Airway epithelial cell (primary cell): ENCODE results near the gene OR9G4. TPM values are rescaled to one million over a fixed set of nuclear protein-coding genes. Genes with fewer than 3 reads are reported as not detected.

Experiments used
- total RNA-seq: library from RNA; depleted of rRNA; stranded (reverse); fragments of >200 nt; gene quantifications from 2 replicates; pipeline ENCODE4 v1.2.3, GENCODE V29; 2015

Gene OR9G4
- total RNA-seq: not detected in 2 replicates

GRCh38 chr11:56748597-56748996, at the start of gene OR9G4:
Gene OR9G4, minus strand, starts transcription at chr11:56748697. Its CDS starts 4,931 bp downstream, at chr11:56743766.

GRCh38 chr11:56698795-56699194, 49.7 kb downstream of the OR9G4 start, which contains the start of gene OR9G1:
Gene OR9G1, plus strand, starts transcription at chr11:56699095. Its CDS starts 1,293 bp downstream, at chr11:56700388.

Other genes with a start within 250 kb of the OR9G4 start
- not detected in 2 replicates for gene OR5M11, start 205.4 kb downstream of the OR9G4 start, total RNA-seq
- not detected in 2 replicates for gene OR5M10, start 171.0 kb downstream of the OR9G4 start, total RNA-seq
- gene OR5M1, start 133.8 kb downstream of the OR9G4 start, total RNA-seq: not detected in 2 replicates
- not detected in 2 replicates for gene OR5AP2, start 106.3 kb downstream of the OR9G4 start, total RNA-seq
- not detected in 2 replicates for gene OR5AR1, start 85.0 kb downstream of the OR9G4 start, total RNA-seq
- not detected in 2 replicates for gene OR9G1, start 49.6 kb downstream of the OR9G4 start, total RNA-seq
- gene OR5AK2, start 240.2 kb upstream of the OR9G4 start, total RNA-seq: not detected in 2 replicates